ENCODE measurements around the gene GNLY. TPM values are rescaled to one million over a fixed set of nuclear protein-coding genes. Genes with fewer than 3 reads are reported as not detected.

GNLY gene
- total and polyA plus RNA-seq, 2 donors from 2014 or later = 5.5 to 8.1 TPM

GRCh38 chr2:85663594-85664565 lies 30.3 kb upstream of the GNLY start:
- DNase-seq = no peak
- Histone ChIP-seq H3K4me3 (ENCODE audit: low read length in 3 of 3) (no peak overlapping the region), H3K27ac (ENCODE audit: low read depth in 2 of 2, low read length in 2 of 2) (no peak overlapping the region), H3K36me3 (ENCODE audit: control insufficient read depth in 2 of 3, insufficient read depth in 3 of 3, low read length in 3 of 3) (no peaks in the 10 kb centered on the region), H3K27me3 (ENCODE audit: control insufficient read depth, insufficient read depth, low read length) (no peaks in the 10 kb centered on the region), H3K4me1 (ENCODE audit: control insufficient read depth in 2 of 3, insufficient read depth in 2 of 3, low read depth in 1 of 3, low read length in 3 of 3) (no peaks in the 10 kb centered on the region), H3K9me3 (ENCODE audit: control insufficient read depth in 2 of 3, insufficient read depth in 1 of 3, low read length in 3 of 3) (no peaks in the 10 kb centered on the region), H3K9ac (ENCODE audit: low read length in 3 of 3) (no peak overlapping the region)
- intact Hi-C loops (cut with DNase I) = no loop called here
- TF ChIP-seq CTCF (IDR thresholded peaks at IDR 0.05; ENCODE audit: borderline replicate concordance, extremely low read depth, insufficient read depth) = no peak
- no peak for FAIRE-seq

- no peak for FAIRE-seq
- H3K4me1 ChIP-seq (ENCODE audit: control insufficient read depth in 2 of 3, insufficient read depth in 2 of 3, low read depth in 1 of 3, low read length in 3 of 3) = no peaks in the 10 kb centered on the region
- no peaks in the 10 kb centered on the region for H3K27me3 ChIP-seq (ENCODE audit: control insufficient read depth, insufficient read depth, low read length)
- H3K4me3 ChIP-seq (ENCODE audit: low read length in 3 of 3) = no peak overlapping the region
- H3K27ac ChIP-seq (ENCODE audit: low read depth in 2 of 2, low read length in 2 of 2) = no peak overlapping the region
- TF ChIP-seq CTCF (IDR thresholded peaks at IDR 0.05; ENCODE audit: borderline replicate concordance, extremely low read depth, insufficient read depth) = no peak
- no peaks in the 10 kb centered on the region for H3K9me3 ChIP-seq (ENCODE audit: control insufficient read depth in 2 of 3, insufficient read depth in 1 of 3, low read length in 3 of 3)
- no peak for DNase-seq
- no peak overlapping the region for H3K9ac ChIP-seq (ENCODE audit: low read length in 3 of 3)
- no peaks in the 10 kb centered on the region for H3K36me3 ChIP-seq (ENCODE audit: control insufficient read depth in 2 of 3, insufficient read depth in 3 of 3, low read length in 3 of 3)
- intact Hi-C loops (cut with DNase I) = no loop called here
Measured at GRCh38 chr2:85665264-85665937, 28.8 kb upstream of the GNLY start.

- DNase-seq (no peak), FAIRE-seq (no peak)
- intact Hi-C loops (cut with DNase I) = no loop called here
- no peaks in the 10 kb centered on the region for H3K27me3 ChIP-seq (ENCODE audit: control insufficient read depth, insufficient read depth, low read length)
- H3K4me3 ChIP-seq (ENCODE audit: low read length in 3 of 3) = no peak overlapping the region
- TF ChIP-seq CTCF (IDR thresholded peaks at IDR 0.05; ENCODE audit: borderline replicate concordance, extremely low read depth, insufficient read depth) = no peak
- no peaks in the 10 kb centered on the region for H3K4me1 ChIP-seq (ENCODE audit: control insufficient read depth in 2 of 3, insufficient read depth in 2 of 3, low read depth in 1 of 3, low read length in 3 of 3)
- H3K9me3 ChIP-seq (ENCODE audit: control insufficient read depth in 2 of 3, insufficient read depth in 1 of 3, low read length in 3 of 3) = no peaks in the 10 kb centered on the region
- no peak overlapping the region for H3K9ac ChIP-seq (ENCODE audit: low read length in 3 of 3)
- H3K27ac ChIP-seq (ENCODE audit: low read depth in 2 of 2, low read length in 2 of 2) = no peak overlapping the region
- H3K36me3 ChIP-seq (ENCODE audit: control insufficient read depth in 2 of 3, insufficient read depth in 3 of 3, low read length in 3 of 3) = no peaks in the 10 kb centered on the region
Measured at GRCh38 chr2:85666016-85666415, 28.1 kb upstream of the GNLY start.

Measured in kidney (tissue), 14 donors.